ENCODE measurements around the gene CERK.

CERK gene

GRCh38 chr22:46696229-46696518, 41.9 kb downstream of the CERK start:
- peaks cover 70% of the 10 kb centered on the region for H3K36me3 ChIP-seq (replicated peaks)
- no peaks in the 10 kb centered on the region for H3K27me3 ChIP-seq (replicated peaks)
- in situ Hi-C loops (cut with HindIII; ENCODE audit: low pct_ligation_motif_present, low sequenced_read_pairs), result no loop called here
- no peak overlapping the region for H3K27ac ChIP-seq
- no peak for DNase-seq
- TF ChIP-seq CTCF (IDR thresholded peaks at IDR 0.05; ENCODE audit: low read depth, low read length, missing control alignments), result no peak
- no peak overlapping the region for H3K4me3 ChIP-seq (ENCODE audit: low read depth, low read length)

GRCh38 chr22:46695346-46696228, 42.5 kb downstream of the CERK start:
- peaks cover 71% of the 10 kb centered on the region for H3K36me3 ChIP-seq (replicated peaks)
- in situ Hi-C loops (cut with HindIII; ENCODE audit: low pct_ligation_motif_present, low sequenced_read_pairs), result no loop called here
- TF ChIP-seq CTCF (IDR thresholded peaks at IDR 0.05; ENCODE audit: low read depth, low read length, missing control alignments), result no peak
- no peak overlapping the region for H3K4me3 ChIP-seq (ENCODE audit: low read depth, low read length)
- no peaks in the 10 kb centered on the region for H3K27me3 ChIP-seq (replicated peaks)
- no peak overlapping the region for H3K27ac ChIP-seq
- no peak for DNase-seq

GRCh38 chr22:46694416-46695170, 43.5 kb downstream of the CERK start:
- DNase-seq, result no peak
- in situ Hi-C loops (cut with HindIII; ENCODE audit: low pct_ligation_motif_present, low sequenced_read_pairs), result no loop called here
- H3K4me3 ChIP-seq (ENCODE audit: low read depth, low read length), result no peak overlapping the region
- peaks cover 68% of the 10 kb centered on the region for H3K36me3 ChIP-seq (replicated peaks)
- no peak overlapping the region for H3K27ac ChIP-seq
- no peak for TF ChIP-seq CTCF (IDR thresholded peaks at IDR 0.05; ENCODE audit: low read depth, low read length, missing control alignments)
- H3K27me3 ChIP-seq (replicated peaks), result no peaks in the 10 kb centered on the region

GRCh38 chr22:46693634-46694415, 44.2 kb downstream of the CERK start:
- no peaks in the 10 kb centered on the region for H3K27me3 ChIP-seq (replicated peaks)
- DNase-seq, result no peak
- TF ChIP-seq CTCF (IDR thresholded peaks at IDR 0.05; ENCODE audit: low read depth, low read length, missing control alignments), result peak; percentile 5
- no peak overlapping the region for H3K27ac ChIP-seq
- peaks cover 63% of the 10 kb centered on the region for H3K36me3 ChIP-seq (replicated peaks)
- H3K4me3 ChIP-seq (ENCODE audit: low read depth, low read length), result no peak overlapping the region
- in situ Hi-C loops (cut with HindIII; ENCODE audit: low pct_ligation_motif_present, low sequenced_read_pairs), result no loop called here

GRCh38 chr22:46691571-46691970, 46.5 kb downstream of the CERK start:
- peaks cover 66% of the 10 kb centered on the region for H3K36me3 ChIP-seq (replicated peaks)

More at GRCh38 chr22:46691571-46691970, 46.5 kb downstream of the CERK start:
- Histone ChIP-seq H3K27ac (no peak overlapping the region), H3K4me3 (ENCODE audit: low read depth, low read length) (no peak overlapping the region), H3K27me3 (replicated peaks) (no peaks in the 10 kb centered on the region)
- no peak for TF ChIP-seq CTCF (IDR thresholded peaks at IDR 0.05; ENCODE audit: low read depth, low read length, missing control alignments)
- DNase-seq, result no peak
- in situ Hi-C loops (cut with HindIII; ENCODE audit: low pct_ligation_motif_present, low sequenced_read_pairs), result no loop called here
